ENCODE data around the gene KIF4A. TPM values are rescaled to one million over a fixed set of nuclear protein-coding genes. Genes with fewer than 3 reads are reported as not detected.

The KIF4A gene
- total RNA-seq: 0.86 and 2.2 TPM in 2 replicates

GRCh38 chrX:70289793-70290770, at the start of gene KIF4A, which contains the start of gene PDZD11:
TSS of gene KIF4A (plus strand) at chrX:70290104. CDS start at chrX:70290459, 355 bp downstream.
TSS of gene PDZD11 (minus strand) at chrX:70289927. CDS start at chrX:70289341, 586 bp downstream.

DNA sequence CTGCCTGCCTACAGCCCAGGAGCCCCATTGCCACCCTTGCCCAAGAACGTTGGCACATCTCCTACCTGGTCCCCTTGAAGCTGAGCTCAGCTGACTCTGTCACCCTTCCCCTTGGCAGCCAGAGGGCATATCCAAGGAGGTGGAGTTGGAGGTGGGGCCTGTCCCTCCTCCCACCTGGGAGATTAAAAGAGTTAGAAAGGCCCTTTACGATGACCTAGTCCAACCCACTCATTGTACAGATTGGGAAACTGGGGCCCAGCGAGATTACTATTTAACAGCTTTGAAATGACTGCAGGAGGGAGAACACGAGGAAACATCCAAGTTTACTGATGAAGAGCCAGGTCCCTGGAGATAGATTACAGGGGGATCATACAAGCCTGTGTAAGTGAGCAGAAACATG, 29.8 kb upstream of the KIF4A start, which contains the start of gene P2RY4:
P2RY4 (minus strand) TSS at position 101 of the 400 bp plus-strand sequence. CDS start 580 bp downstream, outside the sequence.

DNA sequence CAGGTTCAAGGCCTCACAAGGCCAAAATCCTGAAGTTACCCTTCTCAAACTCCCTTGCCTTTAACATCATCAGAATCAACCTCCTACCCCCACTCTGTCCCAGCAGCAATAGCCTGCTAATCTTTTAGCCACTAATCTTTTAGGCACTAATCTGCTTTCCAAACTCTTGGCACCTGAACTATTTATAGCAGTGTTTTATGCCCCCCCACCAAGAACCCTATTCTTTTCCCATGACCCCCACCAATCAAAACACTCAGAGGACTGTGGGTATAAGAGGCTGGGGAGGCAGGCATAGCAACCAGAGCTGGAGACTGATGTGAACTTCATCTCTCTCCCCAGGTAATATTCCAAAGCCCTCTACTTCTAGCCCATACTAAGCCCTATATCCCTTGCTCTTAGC, 21.9 kb upstream of the KIF4A start, which contains the start of gene ARR3:
ARR3 (plus strand) TSS at position 301 of the 400 bp plus-strand sequence. CDS start 1,052 bp downstream, outside the sequence.

DNA sequence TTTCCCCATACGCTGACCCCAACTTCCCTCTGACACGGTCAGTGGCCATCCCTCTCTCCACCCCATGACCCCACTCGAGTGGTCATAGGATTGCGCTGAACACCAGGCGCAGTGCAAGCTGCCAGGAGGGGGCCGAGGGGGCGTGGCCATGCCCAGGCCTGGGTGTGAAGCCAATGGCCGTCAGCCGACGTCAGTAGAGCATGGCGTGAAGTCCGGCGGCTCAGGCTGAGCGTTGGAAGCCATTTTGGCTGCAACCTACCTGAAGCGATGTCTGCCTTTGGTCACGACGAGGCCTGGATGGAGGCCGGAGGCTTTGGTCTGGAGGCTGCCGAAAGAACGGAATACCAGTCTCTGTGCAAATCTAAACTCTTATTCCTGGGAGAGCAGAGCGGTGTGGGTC, 8.0 kb upstream of the KIF4A start, which contains the start of gene RAB41:
RAB41 (plus strand) TSS at position 222 of the 400 bp plus-strand sequence; CDS start at position 268, 46 bp downstream.

DNA sequence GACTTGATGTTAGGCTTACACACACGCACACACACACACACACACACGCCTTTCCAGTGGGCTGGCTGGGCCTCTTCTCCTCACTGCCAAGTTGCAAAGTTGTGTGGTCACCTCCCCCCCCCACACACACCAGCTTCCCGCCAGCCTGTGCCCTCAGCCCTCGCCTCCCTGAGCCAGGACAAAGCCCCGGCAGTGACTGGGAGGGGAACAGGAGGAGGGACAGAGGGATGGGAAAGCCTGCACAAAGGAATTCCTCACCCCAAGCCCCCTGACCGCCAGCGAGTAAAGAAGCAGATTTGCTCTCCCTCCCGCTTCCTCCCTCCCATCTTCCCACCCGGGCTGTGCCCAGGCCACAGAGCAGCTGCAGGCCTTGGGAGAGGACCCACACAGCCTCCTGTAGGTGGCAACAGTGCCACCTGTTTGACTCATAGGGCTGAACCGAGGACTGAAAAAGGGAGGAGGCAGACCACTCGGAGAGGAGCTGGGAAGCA, 133.0 kb downstream of the KIF4A start, which contains the start of gene GDPD2:
GDPD2 (plus strand) TSS at position 464 of the 491 bp plus-strand sequence. CDS start 1,671 bp downstream, outside the sequence.

DNA sequence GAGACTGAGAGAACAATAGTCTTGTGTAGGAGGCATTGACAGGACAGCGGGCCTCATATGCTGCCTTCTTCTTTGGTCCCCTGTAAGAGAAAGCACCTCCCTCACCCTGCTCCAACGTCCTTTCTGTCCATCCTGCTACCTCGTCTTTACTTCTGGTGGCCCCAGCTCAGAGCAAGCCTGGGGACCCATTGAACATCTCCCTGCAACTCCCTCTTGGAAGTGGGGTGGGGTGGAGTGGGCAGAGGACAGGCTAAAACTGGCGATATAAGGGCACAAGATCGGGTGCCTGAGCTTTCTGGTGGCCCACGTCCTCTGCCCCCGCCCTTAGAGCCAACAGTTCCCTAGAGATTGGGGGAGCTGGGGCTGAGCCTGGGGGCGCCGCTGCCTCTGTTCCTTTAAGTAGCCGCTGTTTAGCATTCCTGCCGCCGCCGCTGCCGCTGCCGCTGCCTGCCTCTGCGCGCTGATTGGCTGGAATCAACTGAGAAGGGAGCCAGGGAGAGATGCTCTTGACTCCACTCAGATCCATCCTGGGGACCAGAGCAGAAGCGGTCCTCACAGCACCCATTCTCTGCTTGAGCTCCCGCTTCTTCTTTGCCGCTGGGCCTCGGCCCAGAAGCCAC, 154.5 kb downstream of the KIF4A start, which contains the start of gene DLG3:
DLG3 (plus strand) TSS at position 510 of the 620 bp plus-strand sequence. CDS start 367 bp downstream, outside the sequence.

Other genes starting within 250 kb of the KIF4A start
- not detected in 2 replicates for gene AWAT2, start 240.2 kb upstream of the KIF4A start, total RNA-seq
- not detected in 2 replicates for gene OTUD6A, start 227.6 kb upstream of the KIF4A start, total RNA-seq
- gene IGBP1, start 156.7 kb upstream of the KIF4A start, total RNA-seq: 96.1 and 143 TPM in 2 replicates
- gene DGAT2L6, start 112.6 kb upstream of the KIF4A start, total RNA-seq: not detected in 2 replicates
- not detected in 2 replicates for gene AWAT1, start 55.4 kb upstream of the KIF4A start, total RNA-seq
- under 0.01 TPM in 1 of 2 replicates, not detected in the other for gene P2RY4, start 29.9 kb upstream of the KIF4A start, total RNA-seq
- not detected in 2 replicates for gene ARR3, start 21.8 kb upstream of the KIF4A start, total RNA-seq
- gene RAB41, start 7.9 kb upstream of the KIF4A start, total RNA-seq: not detected in 2 replicates
- gene PDZD11, start 177 bp upstream of the KIF4A start, total RNA-seq: 43.8 and 48.0 TPM in 2 replicates
- not detected in 2 replicates for gene GDPD2, start 133.2 kb downstream of the KIF4A start, total RNA-seq
- 18.8 and 30.7 TPM in 2 replicates for gene DLG3, start 154.7 kb downstream of the KIF4A start, total RNA-seq

Data from bronchial smooth muscle cell (primary cell).